Kidney (tissue), 14 donors: ENCODE measurements around the gene SH3D21. TPM values are rescaled to one million over a fixed set of nuclear protein-coding genes. Genes with fewer than 3 reads are reported as not detected.

ENCODE experiments used
- DNase-seq, 5 donors: peaks; one replicate each; pipeline ENCODE4 v3.0.0-alpha.2; 2013 to 2020
- FAIRE-seq: peaks from 2 replicates; lab custom pipeline; 2012; peaks lifted over from hg19 to GRCh38; lab: Jason Lieb, UNC
- H3K27ac ChIP-seq, 2 donors: one replicate each; pipeline ENCODE4 v1.7.0; 2013; ENCODE audit warnings: low read depth in 2 of 2, low read length in 2 of 2, inconsistent platforms in 1 of 2
- H3K27me3 ChIP-seq: one replicate; pipeline ENCODE4 v1.7.1; 2013; ENCODE audit warnings: low read length, inconsistent platforms; ENCODE audit not compliant: control insufficient read depth, insufficient read depth
- H3K36me3 ChIP-seq, 3 donors: one replicate each; pipeline versions ENCODE4 v1.7.0 to v1.7.1; 2013; ENCODE audit warnings: low read length in 3 of 3, control low read depth in 1 of 3, inconsistent platforms in 1 of 3; ENCODE audit not compliant: insufficient read depth in 3 of 3, control insufficient read depth in 2 of 3
- H3K4me1 ChIP-seq, 3 donors: one replicate each; pipeline versions ENCODE4 v1.7.0 to v1.7.1; 2013; ENCODE audit warnings: low read length in 3 of 3, inconsistent platforms in 1 of 3, low read depth in 1 of 3; ENCODE audit not compliant: control insufficient read depth in 2 of 3, insufficient read depth in 2 of 3
- H3K4me3 ChIP-seq, 3 donors: one replicate each; pipeline versions ENCODE4 v1.7.0 to v1.8.1; 2013; ENCODE audit warnings: low read length in 3 of 3, control low read depth in 1 of 3, inconsistent platforms in 1 of 3
- H3K9ac ChIP-seq, 3 donors: one replicate each; pipeline versions ENCODE4 v1.7.0 to v1.7.1; 2013; ENCODE audit warnings: low read length in 3 of 3, control low read depth in 1 of 3, inconsistent platforms in 1 of 3
- H3K9me3 ChIP-seq, 3 donors: one replicate each; pipeline versions ENCODE4 v1.7.0 to v1.7.1; 2013; ENCODE audit warnings: low read length in 3 of 3, control low read depth in 1 of 3, inconsistent platforms in 1 of 3; ENCODE audit not compliant: control insufficient read depth in 2 of 3, insufficient read depth in 1 of 3
- intact Hi-C: fragments of 100-400 bp; cut with DNase I; formaldehyde crosslinking; loops from one replicate; pipeline ENCODE4 v1.11.1; 2022
- polyA plus RNA-seq: library from polyadenylated mRNA; stranded (reverse); fragments of 350-450 nt; fragmentation: Illumina TruSeq; extraction: RNeasy Lipid Tissue Mini Kit (QIAGEN cat#74804); gene quantifications from one replicate; pipeline ENCODE4 v1.2.3, GENCODE V29; 2014; ENCODE audit warnings: low read depth, low replicate concordance; ENCODE audit not compliant: insufficient read depth
- total RNA-seq: library from RNA; stranded (reverse); fragmentation: NEBNext Ultra II Directional; extraction: Animal tissue kit (Norgen Biotek cat#: 25700); gene quantifications from one replicate; pipeline ENCODE4 v1.2.1, GENCODE V29; 2021
- TF ChIP-seq, protein P1 (sequence below): IDR thresholded peaks from 3 replicates; pipeline ENCODE4 v1.5.1; 2012; ENCODE audit warnings: mild to moderate bottlenecking, moderate library complexity, borderline replicate concordance; ENCODE audit not compliant: insufficient read depth; ENCODE audit errors: extremely low read depth
- donor health status: control.
- donor health status: control.
- donor health status: control.
- donor health status: control.
- donor health status: control.
- donor health status: DM: yes; HTN: yes; CAD: no.
- donor health status: Normal renal cell carcinoma (clear cell type).

Gene SH3D21
- total and polyA plus RNA-seq, 2 donors from 2014 or later: 5.7 to 33.4 TPM

DNA sequence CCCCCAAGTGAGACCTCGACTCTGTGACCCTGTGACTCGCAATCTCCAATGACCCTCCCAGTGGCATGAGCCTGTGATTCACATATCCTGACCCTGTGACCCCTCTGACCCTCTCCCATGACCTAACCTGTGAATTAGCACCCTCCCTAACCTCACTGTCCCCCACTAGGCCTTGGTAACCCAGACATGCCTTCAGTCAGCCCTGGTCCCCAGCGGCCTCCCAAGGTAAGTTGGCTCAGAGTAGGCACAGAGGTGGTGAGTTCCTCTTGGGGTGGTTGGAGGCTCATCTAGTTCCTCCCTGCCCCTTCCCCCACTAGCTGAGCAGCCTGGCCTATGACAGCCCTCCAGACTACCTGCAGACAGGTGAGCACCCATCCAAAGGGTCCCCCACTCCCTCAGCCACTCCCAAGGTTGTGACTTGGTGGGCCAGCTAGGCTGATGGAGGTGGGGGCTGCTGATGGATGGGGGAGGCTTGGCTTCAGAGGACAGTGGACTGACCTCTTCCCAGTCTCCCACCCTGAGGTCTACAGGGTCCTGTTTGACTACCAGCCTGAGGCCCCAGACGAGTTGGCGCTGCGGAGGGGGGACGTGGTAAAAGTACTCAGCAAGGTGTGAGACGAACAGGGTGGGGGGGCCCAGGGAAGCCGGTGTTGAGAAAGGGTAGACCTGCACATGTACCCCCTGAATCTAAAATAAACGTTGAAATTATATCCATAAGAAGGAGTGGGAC is 1.6 kb downstream of the SH3D21 start:
- DNase-seq (peak in 2 of 5 donors; percentile 73 to 76), FAIRE-seq (no peak)
- TF ChIP-seq, protein P1, sequence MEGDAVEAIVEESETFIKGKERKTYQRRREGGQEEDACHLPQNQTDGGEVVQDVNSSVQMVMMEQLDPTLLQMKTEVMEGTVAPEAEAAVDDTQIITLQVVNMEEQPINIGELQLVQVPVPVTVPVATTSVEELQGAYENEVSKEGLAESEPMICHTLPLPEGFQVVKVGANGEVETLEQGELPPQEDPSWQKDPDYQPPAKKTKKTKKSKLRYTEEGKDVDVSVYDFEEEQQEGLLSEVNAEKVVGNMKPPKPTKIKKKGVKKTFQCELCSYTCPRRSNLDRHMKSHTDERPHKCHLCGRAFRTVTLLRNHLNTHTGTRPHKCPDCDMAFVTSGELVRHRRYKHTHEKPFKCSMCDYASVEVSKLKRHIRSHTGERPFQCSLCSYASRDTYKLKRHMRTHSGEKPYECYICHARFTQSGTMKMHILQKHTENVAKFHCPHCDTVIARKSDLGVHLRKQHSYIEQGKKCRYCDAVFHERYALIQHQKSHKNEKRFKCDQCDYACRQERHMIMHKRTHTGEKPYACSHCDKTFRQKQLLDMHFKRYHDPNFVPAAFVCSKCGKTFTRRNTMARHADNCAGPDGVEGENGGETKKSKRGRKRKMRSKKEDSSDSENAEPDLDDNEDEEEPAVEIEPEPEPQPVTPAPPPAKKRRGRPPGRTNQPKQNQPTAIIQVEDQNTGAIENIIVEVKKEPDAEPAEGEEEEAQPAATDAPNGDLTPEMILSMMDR: no peak
- Histone ChIP-seq H3K36me3 (peaks cover 0 to 6% (median 5%) of the 10 kb centered on the region in 3 donors), H3K9me3 (no peaks in the 10 kb centered on the region), H3K4me3 (peak overlapping the region; percentile 81 to 83 (median 82)), H3K9ac (peak overlapping the region in 1 of 3 donors; percentile 67), H3K27ac (no peak overlapping the region), H3K4me1 (peaks cover 0 to 11% (median 10%) of the 10 kb centered on the region in 3 donors), H3K27me3 (no peaks in the 10 kb centered on the region)
- intact Hi-C loops: no loop called here

DNA sequence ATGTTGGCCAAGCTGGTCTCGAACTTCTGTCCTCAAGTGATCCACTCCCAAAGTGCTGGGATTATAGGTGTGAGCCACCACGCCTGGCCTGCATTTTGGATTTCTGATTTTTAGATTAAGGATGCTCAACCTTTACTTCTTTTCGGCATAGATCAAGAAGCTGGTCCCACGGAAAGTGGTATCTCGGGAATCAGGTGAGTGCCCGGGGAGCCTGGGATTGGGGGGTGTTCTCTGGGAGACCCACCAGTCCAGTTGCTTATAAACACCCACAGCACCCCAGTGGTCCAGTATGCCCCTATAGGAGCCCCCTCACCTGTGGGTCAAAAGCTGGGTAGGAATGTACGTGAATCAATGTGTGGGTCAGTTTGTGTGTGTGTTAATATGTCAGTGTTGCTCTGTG is 3.2 kb downstream of the SH3D21 start:
- intact Hi-C loops: no loop called here
- Histone ChIP-seq H3K4me1 (peaks cover 0 to 11% (median 10%) of the 10 kb centered on the region in 3 donors), H3K27ac (no peak overlapping the region), H3K4me3 (no peak overlapping the region), H3K9me3 (no peaks in the 10 kb centered on the region), H3K9ac (no peak overlapping the region), H3K36me3 (no peaks in the 10 kb centered on the region), H3K27me3 (no peaks in the 10 kb centered on the region)
- DNase-seq (no peak), FAIRE-seq (no peak)
- TF ChIP-seq, protein P1: no peak

DNA sequence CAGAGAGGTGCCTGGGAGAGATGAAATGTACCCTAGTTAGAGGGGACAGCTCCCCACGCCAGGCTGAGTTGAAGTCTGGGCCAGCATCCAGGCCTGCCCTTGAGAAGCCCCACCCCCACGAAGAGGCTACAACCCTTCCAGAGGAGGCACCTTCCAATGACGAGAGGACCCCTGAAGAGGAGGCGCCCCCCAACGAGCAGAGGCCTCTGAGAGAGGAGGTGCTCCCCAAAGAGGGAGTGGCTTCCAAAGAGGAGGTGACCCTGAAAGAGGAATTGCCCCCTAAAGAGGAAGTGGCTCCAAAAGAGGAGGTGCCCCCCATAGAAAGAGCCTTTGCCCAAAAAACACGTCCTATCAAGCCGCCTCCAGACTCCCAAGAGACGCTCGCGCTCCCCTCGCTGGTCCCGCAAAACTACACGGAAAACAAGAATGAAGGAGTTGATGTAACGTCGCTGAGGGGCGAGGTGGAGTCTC is 14.2 kb downstream of the SH3D21 start:
- peak overlapping the region; percentile 29 to 47 for H3K27ac ChIP-seq
- intact Hi-C loops: no loop called here
- no peak for FAIRE-seq
- no peaks in the 10 kb centered on the region for H3K27me3 ChIP-seq
- H3K4me3 ChIP-seq: peak overlapping the region in 2 of 3 donors; percentile 45 to 51
- TF ChIP-seq, protein P1: no peak
- peak in 2 of 5 donors; percentile 60 to 78 for DNase-seq
- no peaks in the 10 kb centered on the region for H3K36me3 ChIP-seq
- H3K4me1 ChIP-seq: peaks cover 5 to 16% (median 6%) of the 10 kb centered on the region in 3 donors
- peak overlapping the region in 1 of 3 donors; percentile 24 for H3K9ac ChIP-seq
- H3K9me3 ChIP-seq: no peaks in the 10 kb centered on the region
